Measurements from ENCODE around the gene TANK.

The TANK gene

GRCh38 chr2:161152302-161152701, 7.9 kb upstream of the TANK start:
- Histone ChIP-seq H3K4me3 (ENCODE audit: low read depth in 1 of 2, low read length in 1 of 2) (no peak overlapping the region), H3K36me3 (no peaks in the 10 kb centered on the region), H3K27me3 (no peaks in the 10 kb centered on the region), H3K9me3 (no peaks in the 10 kb centered on the region), H3K27ac (no peak overlapping the region), H3K4me1 (ENCODE audit: control insufficient read depth in 1 of 2, insufficient read depth in 1 of 2, low read depth in 1 of 2, low read length in 1 of 2) (no peaks in the 10 kb centered on the region)
- TF ChIP-seq, protein P1, sequence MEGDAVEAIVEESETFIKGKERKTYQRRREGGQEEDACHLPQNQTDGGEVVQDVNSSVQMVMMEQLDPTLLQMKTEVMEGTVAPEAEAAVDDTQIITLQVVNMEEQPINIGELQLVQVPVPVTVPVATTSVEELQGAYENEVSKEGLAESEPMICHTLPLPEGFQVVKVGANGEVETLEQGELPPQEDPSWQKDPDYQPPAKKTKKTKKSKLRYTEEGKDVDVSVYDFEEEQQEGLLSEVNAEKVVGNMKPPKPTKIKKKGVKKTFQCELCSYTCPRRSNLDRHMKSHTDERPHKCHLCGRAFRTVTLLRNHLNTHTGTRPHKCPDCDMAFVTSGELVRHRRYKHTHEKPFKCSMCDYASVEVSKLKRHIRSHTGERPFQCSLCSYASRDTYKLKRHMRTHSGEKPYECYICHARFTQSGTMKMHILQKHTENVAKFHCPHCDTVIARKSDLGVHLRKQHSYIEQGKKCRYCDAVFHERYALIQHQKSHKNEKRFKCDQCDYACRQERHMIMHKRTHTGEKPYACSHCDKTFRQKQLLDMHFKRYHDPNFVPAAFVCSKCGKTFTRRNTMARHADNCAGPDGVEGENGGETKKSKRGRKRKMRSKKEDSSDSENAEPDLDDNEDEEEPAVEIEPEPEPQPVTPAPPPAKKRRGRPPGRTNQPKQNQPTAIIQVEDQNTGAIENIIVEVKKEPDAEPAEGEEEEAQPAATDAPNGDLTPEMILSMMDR (IDR thresholded peaks at IDR 0.05) = no peak

DNA sequence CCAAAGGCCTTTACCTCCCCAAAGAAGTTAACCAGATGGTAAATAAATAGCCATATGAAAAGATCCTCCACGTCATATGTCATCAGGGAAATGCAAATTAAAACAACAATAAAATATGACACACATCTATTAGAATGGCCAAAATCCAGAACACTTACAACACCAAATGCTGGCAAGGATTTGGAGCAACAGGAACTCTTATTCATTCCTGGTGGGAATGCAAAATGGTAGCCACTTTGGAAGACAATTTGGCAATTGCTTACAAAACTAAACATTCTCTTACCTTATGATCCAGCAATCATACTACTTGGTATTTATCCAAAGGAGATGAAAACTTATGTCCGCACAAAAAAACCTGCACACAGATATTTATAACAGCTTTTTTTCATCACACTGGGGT, 1.3 kb upstream of the TANK start:
- H3K36me3 ChIP-seq = peaks cover 10% of the 10 kb centered on the region
- no peaks in the 10 kb centered on the region for H3K27me3 ChIP-seq
- H3K4me3 ChIP-seq (ENCODE audit: low read depth in 1 of 2, low read length in 1 of 2) = no peak overlapping the region
- H3K27ac ChIP-seq = peak overlapping the region; percentile 99
- no peaks in the 10 kb centered on the region for H3K9me3 ChIP-seq
- TF ChIP-seq, protein P1 (IDR thresholded peaks at IDR 0.05) = no peak
- H3K4me1 ChIP-seq (ENCODE audit: control insufficient read depth in 1 of 2, insufficient read depth in 1 of 2, low read depth in 1 of 2, low read length in 1 of 2) = peaks cover 40 to 45% of the 10 kb centered on the region in 2 experiments

DNA sequence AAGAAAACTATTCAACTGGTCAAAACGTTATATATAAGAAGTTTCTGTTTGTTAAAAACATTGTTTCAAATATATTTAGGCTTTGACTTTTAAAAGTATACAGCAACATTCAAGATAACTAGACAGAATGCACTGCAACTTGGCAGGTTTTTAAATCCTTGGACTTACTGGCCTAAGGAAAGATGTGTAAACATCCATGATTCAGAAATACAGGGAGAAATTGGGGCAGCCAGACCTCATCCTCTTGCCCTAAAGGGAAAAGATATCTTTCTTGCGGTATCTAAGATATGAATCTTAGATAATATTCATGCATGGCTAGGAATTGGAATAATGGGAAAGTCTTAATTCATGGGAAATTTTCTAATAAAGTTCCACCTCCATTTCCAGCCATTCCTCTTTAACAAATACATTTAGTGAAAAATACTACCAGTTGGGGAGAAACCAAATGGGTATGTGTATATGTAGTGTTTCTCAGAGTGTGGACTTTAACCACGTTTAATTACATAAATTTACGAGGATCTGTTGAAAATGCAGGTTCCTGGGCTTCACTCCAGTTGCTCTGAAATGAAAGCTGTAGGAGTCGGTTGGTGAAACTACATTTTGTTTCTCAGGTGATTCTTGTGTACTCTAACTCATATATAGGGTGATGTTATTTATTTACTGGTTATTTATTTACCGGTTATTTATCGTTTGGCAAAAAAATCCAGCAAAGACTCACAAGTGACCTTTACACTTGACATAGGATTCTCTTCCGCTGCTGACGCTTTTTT, 587 bp upstream of the TANK start:
- Histone ChIP-seq H3K4me1 (ENCODE audit: control insufficient read depth in 1 of 2, insufficient read depth in 1 of 2, low read depth in 1 of 2, low read length in 1 of 2) (peaks cover 48 to 53% of the 10 kb centered on the region in 2 experiments), H3K9me3 (no peaks in the 10 kb centered on the region), H3K36me3 (peaks cover 17% of the 10 kb centered on the region), H3K27me3 (no peaks in the 10 kb centered on the region), H3K4me3 (ENCODE audit: low read depth in 1 of 2, low read length in 1 of 2) (peak overlapping the region; percentile 75 to 90), H3K27ac (peak overlapping the region; percentile 99)
- TF ChIP-seq, protein P1 (IDR thresholded peaks at IDR 0.05) = no peak

DNA sequence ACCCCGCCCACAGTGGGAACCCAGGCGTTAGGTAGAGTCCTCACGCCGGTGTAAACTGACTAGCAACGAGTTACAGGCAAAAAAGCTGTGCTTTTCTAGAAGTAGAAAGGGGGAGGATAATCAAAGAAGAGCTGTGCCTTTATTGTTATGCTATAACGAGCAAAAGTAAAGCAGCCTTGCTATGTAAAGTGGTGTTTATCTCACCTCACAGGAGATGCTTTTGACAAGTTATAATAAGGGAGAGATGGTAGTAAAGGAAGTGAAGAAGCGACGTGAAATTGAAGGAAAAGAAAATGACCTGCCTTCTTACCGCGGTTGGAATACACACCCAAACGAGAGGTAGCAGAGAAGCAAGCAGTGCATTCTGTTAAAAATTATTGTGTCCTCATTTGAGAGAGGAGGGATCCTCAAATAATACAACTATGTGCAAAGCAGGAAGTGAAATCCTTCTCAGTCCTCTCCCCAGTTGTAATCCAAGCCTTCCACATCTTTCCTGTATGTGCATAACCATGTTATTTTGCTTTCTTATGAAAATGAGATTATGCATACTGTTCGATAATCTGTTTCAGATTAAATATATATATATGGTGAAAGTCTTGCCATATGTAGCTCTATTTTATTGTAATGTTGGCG, 962 bp downstream of the TANK start:
- peaks cover 63 to 68% of the 10 kb centered on the region in 2 experiments for H3K4me1 ChIP-seq (ENCODE audit: control insufficient read depth in 1 of 2, insufficient read depth in 1 of 2, low read depth in 1 of 2, low read length in 1 of 2)
- peak overlapping the region; percentile 99 for H3K27ac ChIP-seq
- no peaks in the 10 kb centered on the region for H3K9me3 ChIP-seq
- TF ChIP-seq, protein P1 (IDR thresholded peaks at IDR 0.05) = no peak
- H3K4me3 ChIP-seq (ENCODE audit: low read depth in 1 of 2, low read length in 1 of 2) = peak overlapping the region; percentile 75 to 90
- peaks cover 17% of the 10 kb centered on the region for H3K36me3 ChIP-seq
- no peaks in the 10 kb centered on the region for H3K27me3 ChIP-seq

DNA sequence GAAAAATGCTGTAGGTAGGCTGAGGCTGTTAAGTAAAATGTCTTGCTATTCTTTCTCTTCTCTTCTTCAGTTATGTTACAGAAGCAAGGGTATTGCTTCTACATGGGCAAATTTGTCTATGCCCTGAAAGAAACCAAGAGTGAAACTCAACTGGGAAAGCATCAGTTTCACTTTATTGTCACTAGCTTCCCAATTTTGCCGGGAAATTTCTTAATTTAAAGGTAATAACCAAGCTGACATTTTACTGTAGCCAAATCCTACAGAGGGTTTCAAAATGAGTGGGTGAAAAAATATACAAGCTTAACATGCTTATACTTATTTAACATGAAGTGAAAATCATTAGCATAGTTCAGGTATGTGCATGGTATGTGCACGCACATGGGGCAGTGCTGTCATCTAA, 3.2 kb downstream of the TANK start:
- TF ChIP-seq, protein P1 (IDR thresholded peaks at IDR 0.05) = no peak

More for the DNA sequence above, 3.2 kb downstream of the TANK start:
- peak overlapping the region; percentile 99 for H3K27ac ChIP-seq
- H3K9me3 ChIP-seq = no peaks in the 10 kb centered on the region
- peaks cover 17% of the 10 kb centered on the region for H3K36me3 ChIP-seq
- H3K4me1 ChIP-seq (ENCODE audit: control insufficient read depth in 1 of 2, insufficient read depth in 1 of 2, low read depth in 1 of 2, low read length in 1 of 2) = peaks cover 85 to 90% of the 10 kb centered on the region in 2 experiments
- peak overlapping the region; percentile 75 to 90 for H3K4me3 ChIP-seq (ENCODE audit: low read depth in 1 of 2, low read length in 1 of 2)
- H3K27me3 ChIP-seq = no peaks in the 10 kb centered on the region

Measured in neutrophil (primary cell).